A172 (cell line): ENCODE measurements around the gene MUS81. TPM values are rescaled to one million over a fixed set of nuclear protein-coding genes. Genes with fewer than 3 reads are reported as not detected.
"Not testable (repeated sequence)": the region's sequence is repeated elsewhere in the genome, so short reads cannot be mapped to it uniquely, and the experiment has no call there.

Experiments
- DNase-seq: peaks from one replicate; pipeline ENCODE4 v3.0.0-alpha.2; 2015; ENCODE audit warnings: low spot score
- total RNA-seq: library from RNA; depleted of rRNA; stranded (reverse); fragments of >200 nt; shearing (Covaris generic); gene quantifications from 2 replicates; pipeline ENCODE4 v1.2.3, GENCODE V29; 2014

Gene MUS81
- total RNA-seq, 1 experiment from 2014 or later, result 35.3 TPM

DNA sequence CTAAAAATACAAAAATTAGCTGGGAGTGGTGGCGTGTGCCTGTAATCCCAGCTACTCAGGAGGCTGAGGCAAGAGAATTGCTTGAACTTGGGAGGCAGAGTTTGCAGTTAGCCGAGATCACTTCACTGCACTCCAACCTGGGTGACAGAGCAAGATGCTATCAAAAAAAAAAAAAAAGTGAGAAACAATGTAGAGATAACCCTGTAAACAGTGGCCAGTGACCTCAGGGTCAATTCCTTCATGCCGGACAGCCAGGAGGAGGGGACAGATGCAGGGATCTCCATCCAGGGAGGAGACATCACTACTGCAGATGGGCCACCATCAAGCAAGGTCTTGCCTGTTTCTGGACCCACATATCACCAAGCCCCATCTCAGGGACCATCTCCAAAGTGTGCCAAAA is 12.5 kb upstream of the MUS81 start:
- no peak for DNase-seq

DNA sequence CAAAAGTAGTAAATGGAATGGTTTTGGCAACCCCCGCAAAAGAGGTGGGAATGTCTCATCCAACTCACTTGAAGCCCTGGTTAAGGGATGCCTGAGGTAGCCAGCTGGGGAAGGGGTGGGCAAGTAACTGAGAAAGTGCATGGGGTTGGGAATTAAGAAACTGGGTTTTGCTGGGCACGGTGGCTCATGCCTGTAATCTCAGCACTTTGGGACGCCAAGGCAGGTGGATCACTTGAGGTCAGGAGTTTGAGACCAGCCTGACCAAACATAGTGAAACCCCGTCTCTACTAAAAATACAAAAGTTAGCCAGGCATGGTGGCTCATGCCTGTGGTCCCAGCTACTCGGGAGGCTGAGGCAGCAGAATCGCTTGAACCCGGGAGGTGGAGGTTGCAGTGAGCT is 11.5 kb upstream of the MUS81 start:
- DNase-seq, result not testable (repeated sequence)

DNA sequence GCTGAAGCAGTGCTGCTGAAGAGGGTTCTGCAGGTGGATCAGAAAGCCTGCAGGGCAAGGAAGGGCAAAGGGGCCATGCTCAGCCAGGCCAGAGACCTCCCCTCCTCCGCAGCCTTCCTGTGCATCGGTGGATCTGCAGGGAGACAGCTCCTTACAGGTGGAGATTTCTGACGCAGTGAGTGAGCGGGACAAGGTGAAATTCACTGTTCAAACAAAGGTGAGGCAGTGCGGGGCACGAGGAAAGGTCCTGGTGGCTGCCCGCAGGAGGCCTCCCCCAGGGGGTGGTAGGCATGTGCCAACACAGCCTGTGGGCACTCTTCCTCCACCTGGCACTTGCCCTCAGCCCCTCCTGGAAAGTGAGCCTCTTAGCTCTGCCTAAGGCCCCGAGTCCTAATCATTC is 10.9 kb upstream of the MUS81 start:
- no peak for DNase-seq

DNA sequence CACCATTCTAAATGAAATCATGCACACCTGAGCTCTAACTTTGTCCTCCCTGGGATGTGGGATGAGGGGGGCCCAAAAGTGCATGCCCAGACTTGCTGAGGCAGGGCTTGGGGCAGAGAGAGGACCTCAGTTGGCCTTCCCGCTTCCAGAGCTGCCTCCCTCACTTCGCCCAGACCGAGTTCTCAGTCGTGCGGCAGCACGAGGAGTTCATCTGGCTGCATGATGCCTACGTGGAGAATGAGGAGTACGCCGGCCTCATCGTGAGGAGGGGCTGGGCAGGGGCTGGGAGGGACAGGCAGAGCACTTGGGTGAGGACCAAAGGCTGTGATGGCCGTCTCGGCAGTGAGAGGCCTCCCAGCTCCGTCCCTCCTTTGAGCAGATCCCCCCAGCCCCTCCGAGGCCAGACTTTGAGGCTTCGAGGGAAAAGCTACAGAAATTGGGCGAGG is 10.4 kb upstream of the MUS81 start:
- DNase-seq, result no peak

DNA sequence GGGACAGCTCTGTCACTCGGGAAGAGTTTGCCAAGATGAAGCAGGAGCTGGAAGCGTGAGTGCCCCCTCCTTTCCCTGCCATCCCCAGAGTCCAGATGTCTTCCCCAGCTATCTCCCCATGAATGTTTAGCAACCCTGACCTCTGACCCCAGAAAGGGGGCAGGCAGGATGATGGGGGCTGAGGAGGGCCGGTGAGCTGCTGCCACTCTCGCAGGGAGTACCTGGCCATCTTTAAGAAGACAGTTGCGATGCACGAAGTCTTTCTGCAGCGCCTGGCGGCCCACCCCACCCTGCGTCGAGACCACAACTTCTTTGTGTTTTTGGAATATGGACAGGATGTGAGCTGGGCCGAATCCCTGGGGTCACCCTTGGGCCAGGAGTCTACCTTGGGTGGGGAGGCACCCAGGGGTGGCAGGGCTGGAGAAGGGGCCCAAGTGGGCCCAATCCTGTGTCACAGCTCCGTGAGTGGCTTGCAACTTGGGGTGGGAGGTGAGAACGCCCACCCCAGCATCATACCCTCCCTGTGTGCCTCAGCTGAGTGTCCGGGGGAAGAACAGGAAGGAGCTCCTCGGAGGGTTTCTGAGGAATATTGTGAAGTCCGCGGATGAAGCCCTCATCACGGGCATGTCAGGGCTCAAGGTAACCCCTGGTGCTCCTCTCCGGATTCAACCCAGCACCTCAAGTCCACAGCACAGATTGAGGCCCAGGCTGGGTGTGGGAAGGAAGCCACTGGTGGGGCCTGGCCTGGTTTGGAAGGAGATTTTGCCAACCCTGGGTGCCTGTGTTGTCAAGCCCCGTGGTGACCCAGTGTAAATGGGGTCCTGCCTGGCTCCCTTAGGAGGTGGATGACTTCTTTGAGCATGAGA is 9.8 kb upstream of the MUS81 start:
- DNase-seq, result no peak

DNA sequence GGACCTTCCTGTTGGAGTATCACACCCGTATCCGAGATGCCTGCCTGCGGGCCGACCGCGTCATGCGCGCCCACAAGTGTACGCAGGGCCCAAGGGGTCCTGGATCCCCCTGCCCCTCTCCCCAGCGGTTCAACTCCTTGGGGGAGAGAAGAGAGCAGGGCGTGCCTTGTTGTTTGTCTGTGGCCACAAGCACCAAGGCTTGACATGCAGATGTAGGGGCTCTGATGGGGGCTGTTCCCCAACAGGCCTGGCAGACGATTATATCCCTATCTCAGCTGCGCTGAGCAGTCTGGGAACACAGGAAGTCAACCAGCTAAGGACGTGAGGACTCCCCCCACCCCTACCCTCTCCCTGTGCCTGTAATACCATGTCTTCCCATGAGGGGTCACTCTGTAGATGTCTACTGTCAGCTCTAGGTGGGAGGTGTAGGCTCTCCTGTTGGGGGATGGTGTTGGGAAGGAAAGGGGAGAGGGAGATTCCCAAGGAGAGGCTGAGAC is 9.1 kb upstream of the MUS81 start:
- no peak for DNase-seq

DNA sequence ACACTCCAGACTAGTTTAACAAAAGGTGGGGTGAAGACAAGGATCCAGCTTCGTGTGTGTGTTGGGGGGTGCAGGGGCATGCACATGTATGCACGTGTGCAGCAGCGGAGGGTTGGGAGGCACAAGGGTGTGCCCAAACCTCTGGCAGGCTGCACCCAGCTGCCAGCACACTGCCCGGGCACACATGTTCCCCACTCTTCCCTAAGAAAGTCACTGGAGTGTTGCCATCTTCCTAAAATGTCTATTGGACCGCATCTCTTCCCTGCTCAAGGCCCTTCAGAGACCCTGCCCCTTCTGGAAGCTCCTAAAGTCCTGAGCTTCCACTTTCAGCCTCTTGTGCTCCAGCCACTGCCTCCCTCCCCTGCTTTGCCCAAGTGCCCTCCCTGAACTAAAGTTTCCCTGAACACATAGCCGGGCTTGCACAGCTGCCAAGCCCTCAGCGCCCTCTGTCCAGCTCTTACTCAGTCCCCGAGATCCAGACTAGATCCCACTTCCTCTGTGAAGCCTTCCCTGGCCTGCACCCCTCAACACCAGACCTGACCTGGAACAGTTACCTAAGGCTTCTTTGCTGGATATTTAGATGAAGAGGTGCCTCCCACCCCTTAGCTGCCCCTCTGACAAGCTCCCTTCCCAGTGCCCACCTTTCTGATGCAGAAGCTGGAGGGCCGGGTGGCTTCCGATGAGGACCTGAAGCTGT is 8.3 kb upstream of the MUS81 start:
- no peak for DNase-seq

DNA sequence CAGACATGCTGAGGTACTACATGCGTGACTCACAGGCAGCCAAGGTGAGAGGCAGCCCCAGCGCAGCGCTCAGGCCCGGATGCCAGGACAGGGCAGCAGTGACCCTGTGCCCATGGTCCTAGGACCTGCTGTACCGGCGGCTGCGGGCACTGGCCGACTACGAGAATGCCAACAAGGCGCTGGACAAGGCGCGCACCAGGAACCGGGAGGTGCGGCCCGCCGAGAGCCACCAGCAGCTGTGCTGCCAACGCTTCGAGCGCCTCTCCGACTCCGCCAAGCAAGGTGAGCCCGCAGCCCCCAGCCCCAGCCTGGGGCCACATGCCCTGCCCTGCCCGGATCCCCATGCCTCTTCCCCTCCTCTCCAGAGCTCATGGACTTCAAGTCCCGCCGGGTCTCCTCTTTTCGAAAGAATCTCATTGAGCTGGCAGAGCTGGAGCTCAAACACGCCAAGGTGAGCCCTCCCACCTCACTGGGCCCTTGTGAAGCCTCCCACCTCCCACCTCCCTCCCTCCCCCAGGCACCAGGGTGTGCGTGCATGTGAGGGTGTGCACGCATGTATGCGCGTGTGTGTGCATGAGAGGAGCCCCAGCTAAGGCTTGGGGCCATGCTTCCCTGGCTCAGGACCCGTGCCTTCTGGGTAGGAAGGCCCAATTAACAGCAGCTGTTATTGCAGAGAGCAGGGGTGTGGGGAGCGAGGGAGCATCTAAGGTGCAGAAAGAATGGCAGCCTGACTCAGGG is 7.6 kb upstream of the MUS81 start:
- no peak for DNase-seq

DNA sequence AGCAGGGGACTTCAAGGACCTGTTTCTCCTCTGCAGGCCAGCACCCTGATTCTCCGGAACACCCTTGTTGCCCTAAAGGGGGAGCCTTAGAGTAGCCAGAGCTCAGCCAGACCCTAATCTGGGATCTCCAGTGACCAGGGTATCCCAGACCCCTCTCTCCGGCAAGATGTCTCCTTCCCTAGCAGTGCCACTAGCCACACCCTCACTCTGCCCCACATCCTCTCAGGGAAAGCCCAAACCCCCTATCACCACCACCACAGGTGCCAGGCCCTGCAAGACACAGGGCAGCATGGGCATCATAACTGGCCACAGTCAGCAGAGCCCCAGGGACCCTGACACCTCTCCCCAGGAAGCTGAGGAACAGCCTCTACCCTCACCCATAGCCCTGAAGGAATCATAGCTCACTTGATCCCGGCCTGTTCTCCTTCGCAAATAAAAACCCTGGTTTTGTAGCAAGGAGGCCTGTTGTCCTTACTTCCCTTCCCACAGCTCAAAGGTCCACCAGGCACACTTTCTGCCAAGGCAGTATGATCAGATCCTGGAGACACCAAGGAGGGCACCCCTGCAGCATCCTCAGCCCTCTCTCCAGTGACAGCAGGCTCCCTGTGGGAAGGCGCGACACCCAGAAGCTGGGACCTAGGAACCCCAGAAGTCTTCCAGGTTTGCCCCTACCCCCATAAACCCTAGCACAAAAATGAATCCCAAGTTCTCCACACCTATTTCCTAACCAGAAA is 6.8 kb upstream of the MUS81 start:
- DNase-seq, result no peak

DNA sequence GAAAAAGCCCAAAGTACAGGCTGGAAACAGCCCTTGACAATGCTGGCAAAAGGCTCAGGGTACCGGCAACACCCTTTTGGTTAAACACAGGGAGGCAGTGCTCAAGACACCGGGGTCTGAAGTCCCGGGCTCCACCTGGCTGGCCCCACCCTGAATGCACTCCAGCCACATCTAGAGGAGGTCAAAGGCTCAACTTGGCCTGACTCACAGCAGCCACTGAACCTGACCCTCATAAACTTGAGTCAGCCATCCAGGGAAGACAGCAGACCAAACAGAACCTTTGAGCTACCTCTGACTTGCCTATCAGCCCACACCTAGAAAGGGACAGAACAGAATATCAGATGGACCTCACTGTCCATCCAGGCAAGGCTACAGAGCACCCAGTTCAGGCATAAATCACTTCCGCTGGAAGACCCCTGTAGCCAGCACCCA is 6.1 kb upstream of the MUS81 start:
- DNase-seq, result no peak

DNA sequence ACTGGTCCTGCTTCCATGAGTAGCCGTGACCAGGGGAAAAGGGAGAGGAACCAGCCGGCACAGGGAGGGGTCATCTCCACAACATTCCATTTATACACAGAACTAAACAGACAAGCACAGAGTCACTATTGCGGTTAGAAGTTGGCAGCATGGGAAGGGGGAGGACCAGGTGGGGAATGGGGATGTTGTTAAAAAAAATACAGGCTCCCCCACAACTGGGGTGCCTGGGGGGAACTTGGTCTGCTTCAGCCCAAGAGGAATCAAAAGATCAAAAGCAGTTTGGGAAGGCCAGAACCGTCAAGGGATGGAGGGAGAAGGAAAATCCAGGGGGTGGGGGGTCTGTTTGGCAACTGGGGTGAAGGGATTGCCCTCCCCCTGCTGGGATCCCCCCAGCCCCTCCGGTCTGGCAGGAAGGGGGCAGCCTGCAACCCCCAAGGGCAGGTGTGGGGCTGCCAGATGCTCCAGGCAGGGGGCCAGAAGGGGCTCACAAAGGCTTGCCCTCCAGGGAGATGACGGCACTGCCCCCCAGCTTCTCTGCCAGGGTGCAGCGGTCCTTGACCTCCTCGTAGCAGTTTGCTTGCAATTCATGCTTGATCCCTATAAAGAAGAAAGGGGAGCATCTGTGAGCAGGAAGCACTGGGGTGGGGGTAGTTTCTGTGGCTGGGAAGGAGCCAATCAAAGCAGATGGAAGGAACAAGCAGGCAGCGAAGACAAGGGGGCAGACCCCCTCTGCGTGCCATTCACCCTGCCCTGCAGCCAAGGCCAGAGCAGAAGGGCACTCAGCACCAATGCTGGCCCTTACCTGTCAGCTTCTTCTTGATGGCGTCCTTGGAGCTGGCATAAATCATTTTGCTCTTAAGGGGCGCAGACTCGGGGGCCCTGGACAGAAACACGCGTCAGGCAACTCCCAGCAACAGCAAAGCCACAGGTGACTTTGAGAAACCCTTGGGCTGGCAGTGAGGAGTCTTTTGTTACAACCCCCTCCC is 5.1 kb upstream of the MUS81 start:
- DNase-seq, result no peak

DNA sequence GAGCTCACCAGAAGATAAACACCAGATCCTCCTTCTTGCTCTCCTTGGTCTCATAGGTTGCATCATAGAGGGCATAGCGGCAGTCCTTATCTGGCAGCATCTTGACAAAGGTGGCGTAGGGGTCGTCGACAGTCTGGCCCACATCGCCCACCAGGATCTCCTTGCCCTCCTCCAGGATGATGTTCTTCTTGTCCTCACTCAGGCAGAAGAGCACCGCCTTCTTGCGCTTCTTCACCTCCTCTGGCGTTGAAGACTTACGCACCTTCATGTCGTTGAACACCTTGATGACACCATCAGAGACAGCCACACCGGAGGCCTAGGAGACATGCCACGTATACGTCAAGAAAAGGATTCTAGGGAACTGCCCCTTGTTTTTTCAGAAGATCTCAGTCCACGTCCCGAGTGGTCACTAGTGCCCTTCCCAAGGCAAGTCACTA is 4.3 kb upstream of the MUS81 start:
- DNase-seq, result no peak

DNA sequence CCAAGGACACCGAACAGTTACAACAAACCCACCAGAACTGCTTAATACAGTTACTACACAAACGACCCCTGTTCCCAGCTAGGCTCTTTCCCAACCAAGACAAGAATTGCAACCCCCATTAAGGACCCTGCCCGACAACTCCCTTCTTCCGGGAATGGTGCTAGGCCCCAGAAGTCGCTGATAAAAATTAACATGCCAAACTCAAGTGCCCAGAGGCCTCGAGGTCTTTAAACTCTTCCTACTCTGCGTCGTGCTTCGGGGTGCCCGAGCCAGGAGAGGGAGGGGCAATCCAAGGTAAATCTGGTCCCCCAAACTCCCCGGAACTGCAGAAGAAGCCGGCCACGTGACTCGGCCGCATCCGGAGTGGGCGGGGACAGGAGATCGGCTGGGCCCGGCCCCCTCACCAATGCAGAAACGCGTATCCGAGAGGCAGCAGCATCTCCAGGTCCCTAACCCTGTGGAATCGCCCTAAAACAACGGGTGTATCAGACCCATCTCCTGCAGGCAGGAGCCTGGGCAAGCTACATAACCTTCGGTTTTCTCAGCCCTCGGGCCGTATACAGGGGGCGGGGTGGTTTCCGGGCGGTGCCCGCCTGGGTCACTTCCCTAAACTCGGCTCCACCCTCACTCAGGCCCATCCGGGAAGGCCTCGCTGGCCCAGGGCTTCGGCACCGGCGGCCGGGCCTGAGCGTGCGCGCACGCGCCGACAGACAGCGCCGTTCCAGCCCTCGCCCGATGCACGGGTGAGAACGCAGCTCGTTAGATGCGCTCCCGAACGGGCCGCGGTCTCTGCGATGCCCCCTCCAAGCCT is 3.3 kb upstream of the MUS81 start:
- peak; percentile 53 for DNase-seq

DNA sequence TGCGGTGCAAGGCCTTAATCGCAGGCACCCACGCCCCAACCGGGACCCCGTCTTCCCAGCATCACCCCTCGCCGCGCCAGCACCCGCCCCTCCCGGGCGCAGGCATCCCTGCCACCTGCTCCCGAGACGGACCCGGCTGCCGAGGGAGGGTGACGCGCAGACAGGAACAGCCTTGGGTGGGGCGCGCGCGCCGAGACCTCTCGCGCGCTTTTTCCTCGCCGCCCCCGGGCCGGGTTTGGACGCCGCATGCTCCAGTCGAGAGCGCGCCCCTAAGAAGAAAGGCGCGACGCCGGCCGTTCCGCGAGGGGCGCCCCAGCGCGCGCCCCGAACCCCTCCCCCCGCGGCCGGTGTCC is 2.8 kb upstream of the MUS81 start:
- DNase-seq, result no peak

DNA sequence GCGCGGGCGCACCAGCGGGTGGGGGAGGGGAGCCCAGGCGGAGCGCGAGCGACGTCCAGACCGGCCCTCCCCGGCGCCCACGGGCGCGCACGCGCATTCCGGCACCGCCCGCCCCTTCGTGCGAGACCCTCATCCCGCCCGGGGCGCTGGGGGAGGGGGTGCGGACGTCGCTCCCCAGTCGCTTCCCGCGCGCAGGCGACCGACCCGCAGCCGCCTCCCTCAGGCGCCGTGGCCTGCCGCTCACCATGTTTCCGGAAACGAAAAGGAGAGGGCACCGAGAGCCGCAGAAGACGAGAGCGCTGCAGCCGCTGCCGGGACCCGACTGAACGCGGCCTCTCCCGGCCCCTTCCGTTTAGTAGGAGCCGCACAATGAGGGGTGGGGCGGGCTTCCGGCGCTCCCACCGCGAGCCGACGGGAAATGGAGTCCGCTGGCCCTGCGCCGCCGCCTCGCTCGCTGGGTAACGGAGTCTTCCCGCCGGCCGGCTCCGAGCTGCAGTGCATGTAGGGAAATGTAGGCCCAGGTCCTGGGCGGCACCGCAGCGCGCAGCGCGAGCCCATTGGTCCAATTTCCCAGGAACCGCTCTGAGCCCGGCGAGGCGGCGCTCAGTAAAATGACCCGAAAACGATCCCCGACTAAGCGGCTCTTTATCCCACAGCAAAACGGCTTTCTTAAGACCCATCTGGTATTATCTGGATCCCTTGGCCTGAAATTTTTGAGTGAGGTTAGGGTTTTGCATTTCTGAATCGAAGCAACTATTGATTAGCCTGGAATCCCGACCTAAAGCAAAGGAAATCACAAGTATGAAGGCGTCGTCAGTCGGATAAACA is 2.2 kb upstream of the MUS81 start, which contains the start of gene CFL1:
Gene CFL1 (minus strand): TSS at position 328 of the 828 bp plus-strand sequence. CDS start 81 bp downstream, at position 247.
- DNase-seq, result peak; percentile 90

DNA sequence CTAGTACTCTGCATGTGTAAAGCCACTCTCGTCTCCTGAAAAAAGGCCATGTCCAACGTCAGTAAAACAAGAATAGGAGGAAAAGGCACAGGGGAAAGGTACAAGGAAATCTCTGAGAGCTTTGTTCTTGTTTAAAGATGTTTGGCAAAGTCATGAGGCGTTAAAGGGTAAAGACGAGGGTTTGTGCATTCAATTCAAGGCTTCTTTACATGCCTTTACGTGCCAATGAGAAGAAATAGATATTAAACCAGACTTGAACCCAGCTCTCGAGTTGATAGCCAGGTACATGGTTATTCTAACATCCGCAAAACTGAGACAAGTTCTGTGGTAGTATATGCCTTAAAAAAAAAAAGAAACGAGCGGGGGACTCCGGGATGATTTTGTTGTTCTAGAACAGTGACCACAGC is 1.5 kb upstream of the MUS81 start:
- no peak for DNase-seq

DNA sequence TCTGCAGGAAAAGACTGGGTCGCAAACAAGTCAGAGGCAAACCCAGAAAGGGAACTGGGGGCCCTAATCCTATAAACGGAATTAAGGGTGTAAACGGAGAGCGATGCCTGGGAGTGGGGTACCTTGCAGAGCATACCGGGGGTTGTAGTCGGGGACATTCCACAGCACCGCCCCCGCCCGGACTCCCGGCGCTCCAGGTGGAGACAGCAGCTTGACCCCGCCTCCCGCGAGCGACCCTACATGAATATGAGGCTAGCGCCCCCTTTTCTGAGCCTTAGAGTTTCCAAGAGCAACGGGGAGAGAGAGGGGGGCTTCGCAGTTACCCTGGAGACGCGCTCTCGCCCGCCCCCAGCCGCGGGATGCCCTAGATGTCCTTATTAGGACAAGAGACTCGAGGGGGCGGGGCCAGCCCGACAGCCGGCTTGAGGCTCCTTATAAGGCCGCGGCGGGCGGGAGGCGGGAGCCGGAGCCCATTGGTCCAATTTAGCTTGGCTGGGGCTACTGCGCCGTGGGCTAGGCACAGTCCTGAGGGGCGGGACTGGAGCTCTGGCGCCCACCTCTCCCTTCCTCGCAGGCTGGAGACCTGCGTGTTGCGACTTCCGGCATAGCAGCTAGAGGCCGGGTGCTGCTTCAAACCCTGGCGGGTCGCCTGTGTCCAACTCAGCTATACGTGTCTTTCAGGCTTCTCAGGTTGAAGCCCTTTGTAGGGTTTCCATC is 980 bp upstream of the MUS81 start:
- DNase-seq, result peak; percentile 96

DNA sequence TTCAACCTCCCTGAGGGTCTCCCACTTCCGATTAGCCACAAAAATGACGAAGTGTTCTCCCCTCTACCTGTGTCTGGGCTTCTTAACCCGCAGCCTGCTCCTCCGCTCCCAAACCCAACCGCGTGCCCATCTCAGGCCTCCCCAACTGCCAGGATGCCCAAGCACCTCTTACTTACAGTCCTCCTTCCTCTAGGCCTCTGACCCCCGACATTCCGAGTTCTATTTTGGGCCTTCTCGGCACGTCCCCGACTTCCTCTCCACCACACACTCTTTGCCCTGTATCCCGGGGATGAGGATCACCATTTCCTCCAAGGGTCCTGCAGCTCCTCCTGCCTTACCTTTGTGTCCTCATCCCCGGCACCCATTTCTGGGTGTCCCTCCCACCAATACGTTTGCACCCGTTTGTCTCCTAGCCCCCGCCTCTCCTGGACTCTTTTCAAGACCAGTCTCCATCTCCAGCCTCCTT is 388 bp upstream of the MUS81 start:
- no peak for DNase-seq
